Vagina (tissue), 2 donors: ENCODE data around the gene ZMIZ1.

Experiments used
- POLR2A ChIP-seq, 2 donors: fragments of 450-650 bp; IDR thresholded peaks; one replicate each; pipeline ENCODE4 v1.6.1; 2017; ENCODE audit warnings: antibody characterized with exemption in 2 of 2, mild to moderate bottlenecking in 2 of 2, moderate library complexity in 2 of 2
- TF ChIP-seq, protein P1 (sequence below), 3 experiments: fragments of 450-650 bp in 2 of 3; fragments of 200-600 bp in 1 of 3; sonication (generic) in 1 of 3; IDR thresholded peaks; one replicate each; pipeline ENCODE4 v1.5.1; 2017 to 2019; ENCODE audit warnings: antibody characterized with exemption in 3 of 3, mild to moderate bottlenecking in 2 of 3, moderate library complexity in 2 of 3

GRCh38 chr10:79295563-79295962 is 226.8 kb downstream of the ZMIZ1 start:
- TF ChIP-seq, protein P1, sequence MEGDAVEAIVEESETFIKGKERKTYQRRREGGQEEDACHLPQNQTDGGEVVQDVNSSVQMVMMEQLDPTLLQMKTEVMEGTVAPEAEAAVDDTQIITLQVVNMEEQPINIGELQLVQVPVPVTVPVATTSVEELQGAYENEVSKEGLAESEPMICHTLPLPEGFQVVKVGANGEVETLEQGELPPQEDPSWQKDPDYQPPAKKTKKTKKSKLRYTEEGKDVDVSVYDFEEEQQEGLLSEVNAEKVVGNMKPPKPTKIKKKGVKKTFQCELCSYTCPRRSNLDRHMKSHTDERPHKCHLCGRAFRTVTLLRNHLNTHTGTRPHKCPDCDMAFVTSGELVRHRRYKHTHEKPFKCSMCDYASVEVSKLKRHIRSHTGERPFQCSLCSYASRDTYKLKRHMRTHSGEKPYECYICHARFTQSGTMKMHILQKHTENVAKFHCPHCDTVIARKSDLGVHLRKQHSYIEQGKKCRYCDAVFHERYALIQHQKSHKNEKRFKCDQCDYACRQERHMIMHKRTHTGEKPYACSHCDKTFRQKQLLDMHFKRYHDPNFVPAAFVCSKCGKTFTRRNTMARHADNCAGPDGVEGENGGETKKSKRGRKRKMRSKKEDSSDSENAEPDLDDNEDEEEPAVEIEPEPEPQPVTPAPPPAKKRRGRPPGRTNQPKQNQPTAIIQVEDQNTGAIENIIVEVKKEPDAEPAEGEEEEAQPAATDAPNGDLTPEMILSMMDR (IDR thresholded peaks at IDR 0.05) = no peak
- no peak for TF ChIP-seq POLR2A (IDR thresholded peaks at IDR 0.05)
